Gastrocnemius medialis (tissue), 4 donors: ENCODE results near the gene PNMA8B. TPM values are rescaled to one million over a fixed set of nuclear protein-coding genes. Genes with fewer than 3 reads are reported as not detected.
A peak's percentile ranks its signal among the peaks of the same experiment; 100 is the strongest.

Experiments
- ATAC-seq, 2 donors: fragments of 150-250 bp; one replicate each; pipeline ENCODE4 v1.9.1; 2016
- DNase-seq, 2 donors: peaks; one replicate each; pipeline ENCODE4 v3.0.0-alpha.2; 2019
- H3K27ac ChIP-seq, 4 donors: fragments of 200-600 bp; sonication (generic); 1 replicate in 1 of 4; 2 replicates in 3 of 4; pipeline ENCODE4 v1.5.1; 2016 to 2018; ENCODE audit warnings: mild to moderate bottlenecking in 2 of 4, moderate library complexity in 1 of 4
- H3K27me3 ChIP-seq, 3 donors: fragments of 200-600 bp; sonication (generic) in 2 of 3; 1 replicate in 1 of 3; 2 replicates in 2 of 3; pipeline versions ENCODE4 v1.5.1 to v1.6.0; 2016 to 2019; ENCODE audit warnings: mild to moderate bottlenecking in 1 of 3, moderate library complexity in 1 of 3
- H3K36me3 ChIP-seq, 2 donors: fragments of 200-600 bp; sonication (generic) in 1 of 2; one replicate each; pipeline ENCODE4 v1.5.1; 2017 to 2018
- H3K4me1 ChIP-seq, 2 donors: fragments of 200-600 bp; sonication (generic) in 1 of 2; one replicate each; pipeline ENCODE4 v1.5.1; 2016 to 2017; ENCODE audit warnings: mild to moderate bottlenecking in 2 of 2
- H3K4me3 ChIP-seq, 4 donors: fragments of 200-600 bp; sonication (generic) in 3 of 4; 1 replicate in 1 of 4; 2 replicates in 3 of 4; pipeline ENCODE4 v1.5.1; 2016 to 2019; ENCODE audit warnings: mild to moderate bottlenecking in 2 of 4
- H3K9me3 ChIP-seq, 3 donors: fragments of 200-600 bp; sonication (generic) in 2 of 3; 1 replicate in 1 of 3; 2 replicates in 2 of 3; pipeline ENCODE4 v1.5.1; 2016 to 2019
- POLR2A ChIP-seq, 2 donors: fragments of 450-650 bp; IDR thresholded peaks; one replicate each; pipeline ENCODE4 v1.6.1; 2017; ENCODE audit warnings: antibody characterized with exemption in 2 of 2, mild to moderate bottlenecking in 2 of 2, moderate library complexity in 2 of 2
- in situ Hi-C, 4 donors: fragments of 200-750 bp; cut with MboI; loops; one replicate each; pipeline versions ENCODE4 v1.15.0 to v1.8.0; 2017; ENCODE audit warnings: low sequenced_read_pairs in 4 of 4
- intact Hi-C: fragments of 100-400 bp; cut with DNase I; formaldehyde crosslinking; loops from one replicate; pipeline ENCODE4 v1.15.1; 2023; ENCODE audit warnings: low total_unique reads
- total RNA-seq, 4 donors: library from RNA; depleted of rRNA; stranded (reverse); fragments of >200 nt; gene quantifications; one replicate each; pipeline versions ENCODE4 v1.1.0 to v1.2.3, GENCODE V29; 2016
- TF ChIP-seq, protein P1 (sequence below), 5 experiments: fragments of 450-650 bp in 3 of 5; fragments of 200-600 bp in 2 of 5; sonication (generic) in 2 of 5; IDR thresholded peaks in 4 of 5; conservative IDR thresholded peaks in 1 of 5; 1 replicate in 4 of 5; 2 replicates in 1 of 5; pipeline ENCODE4 v1.5.1; 2016 to 2019; ENCODE audit warnings: antibody characterized with exemption in 5 of 5, mild to moderate bottlenecking in 3 of 5, moderate library complexity in 3 of 5

PNMA8B gene
- total RNA-seq, 4 donors from 2014 or later, result 0.07 to 0.18 (median 0.15) TPM

DNA sequence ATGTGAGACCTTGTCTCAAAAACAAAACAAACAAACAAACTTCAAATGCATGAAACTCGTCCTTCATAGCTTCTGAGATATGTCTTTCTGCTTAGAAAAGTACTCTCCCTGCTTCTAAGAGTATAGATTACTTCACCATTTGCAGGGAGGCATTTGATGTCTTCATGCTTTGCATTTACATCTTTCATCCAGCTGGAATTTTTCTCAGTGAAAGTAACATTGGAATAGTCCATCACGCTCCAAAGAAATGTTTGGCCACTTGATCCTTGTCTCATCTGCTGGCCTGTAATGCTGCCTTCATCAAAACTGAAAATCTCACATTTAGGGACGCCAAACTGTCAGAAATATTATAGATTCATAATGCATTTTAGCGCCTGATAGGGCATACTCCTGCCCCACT, 43.5 kb downstream of the PNMA8B start:
- H3K27ac ChIP-seq, result no peak overlapping the region
- TF ChIP-seq POLR2A (IDR thresholded peaks at IDR 0.05), result no peak
- TF ChIP-seq, protein P1, sequence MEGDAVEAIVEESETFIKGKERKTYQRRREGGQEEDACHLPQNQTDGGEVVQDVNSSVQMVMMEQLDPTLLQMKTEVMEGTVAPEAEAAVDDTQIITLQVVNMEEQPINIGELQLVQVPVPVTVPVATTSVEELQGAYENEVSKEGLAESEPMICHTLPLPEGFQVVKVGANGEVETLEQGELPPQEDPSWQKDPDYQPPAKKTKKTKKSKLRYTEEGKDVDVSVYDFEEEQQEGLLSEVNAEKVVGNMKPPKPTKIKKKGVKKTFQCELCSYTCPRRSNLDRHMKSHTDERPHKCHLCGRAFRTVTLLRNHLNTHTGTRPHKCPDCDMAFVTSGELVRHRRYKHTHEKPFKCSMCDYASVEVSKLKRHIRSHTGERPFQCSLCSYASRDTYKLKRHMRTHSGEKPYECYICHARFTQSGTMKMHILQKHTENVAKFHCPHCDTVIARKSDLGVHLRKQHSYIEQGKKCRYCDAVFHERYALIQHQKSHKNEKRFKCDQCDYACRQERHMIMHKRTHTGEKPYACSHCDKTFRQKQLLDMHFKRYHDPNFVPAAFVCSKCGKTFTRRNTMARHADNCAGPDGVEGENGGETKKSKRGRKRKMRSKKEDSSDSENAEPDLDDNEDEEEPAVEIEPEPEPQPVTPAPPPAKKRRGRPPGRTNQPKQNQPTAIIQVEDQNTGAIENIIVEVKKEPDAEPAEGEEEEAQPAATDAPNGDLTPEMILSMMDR (IDR thresholded peaks at IDR 0.05 in 4 of 5, conservative IDR thresholded peaks at IDR 0.05 in 1 of 5), result no peak
- DNase-seq (no peak), ATAC-seq (no peak)
- in situ Hi-C loops, result no loop called here
- no peak overlapping the region for H3K4me3 ChIP-seq
- no peaks in the 10 kb centered on the region for H3K36me3 ChIP-seq
- H3K27me3 ChIP-seq, result no peaks in the 10 kb centered on the region
- intact Hi-C loops, result no loop called here
- H3K4me1 ChIP-seq, result peaks cover 5 to 9% of the 10 kb centered on the region in 2 donors
- no peaks in the 10 kb centered on the region for H3K9me3 ChIP-seq

DNA sequence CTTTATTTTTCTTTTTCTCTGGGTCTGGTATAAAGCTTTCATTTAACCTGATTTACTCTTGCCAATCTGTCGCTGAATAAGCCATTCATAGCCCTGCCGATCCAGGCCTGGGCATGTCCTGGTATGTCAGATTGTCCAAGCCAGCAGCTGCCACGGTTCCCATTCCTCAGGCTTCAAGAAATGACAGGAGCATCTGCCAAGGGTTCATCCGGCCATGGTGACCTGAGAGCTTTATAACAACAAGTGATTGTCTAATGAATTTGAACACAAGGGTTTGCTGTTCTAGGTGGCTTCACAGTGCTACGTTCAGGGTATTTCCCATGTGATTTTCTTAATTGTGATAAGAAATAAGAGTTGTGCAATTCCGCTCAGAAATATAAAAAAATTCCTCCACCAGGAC, 44.3 kb downstream of the PNMA8B start:
- Histone ChIP-seq H3K27me3 (no peaks in the 10 kb centered on the region), H3K9me3 (no peaks in the 10 kb centered on the region), H3K36me3 (no peaks in the 10 kb centered on the region), H3K4me3 (no peak overlapping the region), H3K4me1 (peaks cover 5 to 9% of the 10 kb centered on the region in 2 donors), H3K27ac (peak overlapping the region in 1 of 4 donors; percentile 22)
- ATAC-seq (peak in 1 of 2 donors; percentile 68), DNase-seq (peak in 1 of 2 donors; percentile 42)
- in situ Hi-C loops (no loop called here), intact Hi-C loops (no loop called here)
- no peak for TF ChIP-seq POLR2A (IDR thresholded peaks at IDR 0.05)
- TF ChIP-seq, protein P1 (IDR thresholded peaks at IDR 0.05 in 4 of 5, conservative IDR thresholded peaks at IDR 0.05 in 1 of 5), result no peak

DNA sequence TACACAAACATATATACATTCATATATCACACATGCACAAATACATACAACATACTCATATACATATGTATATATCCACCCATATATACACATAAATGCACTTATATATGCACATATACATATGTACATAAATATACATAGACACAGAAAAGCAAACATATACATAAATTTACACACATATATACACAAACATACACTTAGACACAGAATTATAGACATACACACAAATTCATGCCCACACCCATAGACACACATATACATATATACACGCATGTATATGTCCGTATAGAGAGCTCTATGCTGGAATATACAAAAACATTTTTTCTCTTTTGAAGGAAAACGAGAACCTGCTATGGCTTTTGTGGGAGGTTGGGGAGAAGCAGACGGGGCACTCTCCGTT, 44.9 kb downstream of the PNMA8B start:
- no peak for TF ChIP-seq POLR2A (IDR thresholded peaks at IDR 0.05)
- TF ChIP-seq, protein P1 (IDR thresholded peaks at IDR 0.05 in 4 of 5, conservative IDR thresholded peaks at IDR 0.05 in 1 of 5), result no peak
- H3K36me3 ChIP-seq, result no peaks in the 10 kb centered on the region
- ATAC-seq (no peak), DNase-seq (no peak)
- H3K9me3 ChIP-seq, result no peaks in the 10 kb centered on the region
- in situ Hi-C loops (no loop called here), intact Hi-C loops (no loop called here)
- peaks cover 5 to 9% of the 10 kb centered on the region in 2 donors for H3K4me1 ChIP-seq
- no peak overlapping the region for H3K4me3 ChIP-seq
- no peaks in the 10 kb centered on the region for H3K27me3 ChIP-seq
- peak overlapping the region in 1 of 4 donors; percentile 22 for H3K27ac ChIP-seq

DNA sequence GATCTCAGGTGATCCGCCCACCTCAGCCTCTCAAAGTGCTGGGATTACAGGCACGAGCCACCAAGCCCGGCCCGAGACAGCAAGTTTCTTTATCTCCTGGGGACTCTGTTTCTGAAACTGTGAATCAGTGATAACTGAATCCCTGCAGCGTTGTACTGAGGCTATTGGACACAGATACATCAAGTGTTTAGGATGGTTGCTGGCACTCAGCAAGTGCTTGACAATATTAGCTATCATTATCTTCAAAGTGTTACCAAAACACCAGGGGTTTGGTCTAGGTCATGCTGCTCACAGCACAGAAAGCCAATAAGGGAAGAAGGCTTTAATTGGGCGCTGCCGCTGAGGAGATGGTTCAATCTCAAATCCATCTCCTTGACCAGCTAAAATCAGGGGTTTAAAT, 46.4 kb downstream of the PNMA8B start:
- Histone ChIP-seq H3K27ac (no peak overlapping the region), H3K4me1 (peaks cover 5 to 9% of the 10 kb centered on the region in 2 donors), H3K27me3 (no peaks in the 10 kb centered on the region), H3K9me3 (no peaks in the 10 kb centered on the region), H3K36me3 (no peaks in the 10 kb centered on the region), H3K4me3 (no peak overlapping the region)
- DNase-seq (no peak), ATAC-seq (no peak)
- TF ChIP-seq, protein P1 (IDR thresholded peaks at IDR 0.05 in 4 of 5, conservative IDR thresholded peaks at IDR 0.05 in 1 of 5), result no peak
- no peak for TF ChIP-seq POLR2A (IDR thresholded peaks at IDR 0.05)
- intact Hi-C loops, result no loop called here
- in situ Hi-C loops, result no loop called here

DNA sequence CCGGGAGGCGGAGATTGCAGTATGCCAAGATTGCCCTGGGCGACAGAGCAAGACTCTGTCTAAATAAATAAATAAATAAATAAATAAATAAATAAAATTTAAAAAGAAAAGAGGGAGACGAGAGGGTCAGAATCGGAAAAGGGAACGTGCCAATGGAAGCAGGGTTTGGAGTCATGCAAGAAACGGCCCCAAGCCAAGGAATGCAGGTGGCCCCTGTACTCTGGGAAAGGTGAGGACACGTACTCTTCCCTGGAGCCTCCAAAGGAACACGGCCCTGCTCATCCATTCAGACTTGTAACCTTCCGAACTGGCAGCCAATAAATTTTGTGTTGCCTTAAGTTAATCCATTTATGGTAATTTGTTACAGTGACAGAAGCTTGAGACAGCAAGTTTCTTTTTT, 47.1 kb downstream of the PNMA8B start:
- Histone ChIP-seq H3K27me3 (no peaks in the 10 kb centered on the region), H3K9me3 (no peaks in the 10 kb centered on the region), H3K27ac (no peak overlapping the region), H3K4me1 (peaks cover 5 to 9% of the 10 kb centered on the region in 2 donors), H3K4me3 (no peak overlapping the region), H3K36me3 (no peaks in the 10 kb centered on the region)
- ATAC-seq (no peak), DNase-seq (no peak)
- in situ Hi-C loops, result no loop called here
- intact Hi-C loops, result no loop called here
- TF ChIP-seq POLR2A (IDR thresholded peaks at IDR 0.05), result no peak
- TF ChIP-seq, protein P1 (IDR thresholded peaks at IDR 0.05 in 4 of 5, conservative IDR thresholded peaks at IDR 0.05 in 1 of 5), result no peak
